ENCODE results near the gene ASTN2.
"Not testable (repeated sequence)": the region's sequence is repeated elsewhere in the genome, so short reads cannot be mapped to it uniquely, and the experiment has no call there.

Gene ASTN2

DNA sequence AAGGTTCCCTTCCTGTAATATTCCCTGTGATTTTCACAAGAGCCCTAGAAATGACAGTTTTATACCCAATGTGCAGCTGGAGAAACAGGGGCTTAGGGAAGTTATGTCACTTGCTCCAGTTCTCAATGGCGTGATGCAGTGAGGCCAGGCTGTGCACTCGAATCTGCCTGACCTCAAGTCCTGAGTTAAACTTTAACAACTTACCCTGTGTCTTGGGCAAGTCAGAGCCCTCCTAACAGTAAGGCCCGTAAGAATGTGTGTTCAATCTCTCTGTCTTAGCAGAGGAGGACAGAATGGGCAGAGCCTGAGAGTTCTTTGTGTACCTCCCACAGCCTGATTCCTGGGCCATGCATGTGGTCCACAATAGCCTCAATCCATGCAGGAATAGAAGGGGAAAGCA, 546.7 kb downstream of the ASTN2 start:
- DNase-seq (ENCODE audit: low read depth) = no peak

DNA sequence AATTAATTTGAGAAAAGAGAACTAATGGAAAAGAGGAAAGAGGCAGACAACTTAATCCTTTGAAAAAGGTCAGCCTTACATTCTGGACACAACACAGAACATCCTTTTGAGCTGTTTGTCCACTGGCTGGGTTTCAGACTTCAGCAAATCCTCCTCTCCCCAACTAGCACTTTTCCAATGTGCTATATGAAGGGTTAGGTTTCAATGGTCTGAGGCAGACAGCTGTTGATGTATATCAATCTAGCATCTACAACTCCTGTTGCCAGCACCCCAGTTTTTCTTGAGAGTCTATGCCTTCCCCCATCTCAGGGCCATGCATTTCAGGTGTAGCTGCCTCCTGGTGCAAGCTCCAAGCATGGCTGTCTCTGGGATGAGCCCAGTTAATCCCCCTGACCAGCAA, 553.5 kb downstream of the ASTN2 start:
- DNase-seq (ENCODE audit: low read depth) = no peak

DNA sequence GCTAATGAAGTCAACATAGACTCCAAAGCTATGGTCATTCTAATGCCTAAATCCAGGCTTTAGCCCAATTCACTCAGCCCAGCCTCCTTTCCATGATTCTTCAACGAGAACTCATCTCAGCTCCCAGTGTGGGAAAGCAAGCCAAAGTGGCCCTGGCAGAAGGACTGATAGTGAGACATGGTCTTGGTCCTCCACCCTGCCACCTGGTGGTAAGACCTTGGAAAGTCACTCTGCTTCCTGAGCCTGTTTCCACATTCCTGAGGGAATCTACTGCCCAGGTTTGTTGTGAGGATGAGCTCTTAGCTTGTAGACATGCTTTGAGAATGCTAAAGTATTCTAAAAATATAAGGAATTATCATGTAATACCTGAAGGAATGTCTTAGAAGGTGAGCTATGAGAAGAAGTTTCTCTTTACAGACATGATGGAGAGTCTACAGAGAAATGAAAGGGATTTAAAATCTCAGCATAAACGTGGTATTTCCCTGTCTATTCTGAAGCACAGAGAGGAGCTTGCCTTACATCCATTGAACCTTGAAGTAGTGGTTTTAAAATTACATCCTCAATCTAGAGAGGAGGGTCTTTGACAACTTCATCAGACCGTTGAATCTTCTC, 554.2 kb downstream of the ASTN2 start:
- DNase-seq (ENCODE audit: low read depth) = peak; percentile 40

DNA sequence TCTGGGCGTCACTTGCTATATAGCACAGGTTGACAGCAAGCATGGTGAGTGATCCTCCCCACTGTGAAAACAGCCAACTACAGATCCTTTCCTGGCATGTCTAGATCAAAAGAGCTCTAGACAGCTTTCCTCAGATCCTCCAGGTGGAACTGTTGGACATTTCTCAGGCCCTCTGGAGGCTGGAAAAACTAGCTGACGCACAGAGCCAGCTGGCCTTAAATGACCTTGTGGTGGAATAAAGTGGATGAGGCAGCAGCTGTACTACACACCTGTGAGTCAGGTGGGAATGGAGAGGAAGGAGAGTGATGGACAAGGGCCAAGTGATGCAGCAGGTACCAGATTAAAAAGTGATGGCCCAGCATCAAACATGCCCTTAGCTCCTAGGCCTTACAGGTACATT, 555.1 kb downstream of the ASTN2 start:
- DNase-seq (ENCODE audit: low read depth) = no peak

DNA sequence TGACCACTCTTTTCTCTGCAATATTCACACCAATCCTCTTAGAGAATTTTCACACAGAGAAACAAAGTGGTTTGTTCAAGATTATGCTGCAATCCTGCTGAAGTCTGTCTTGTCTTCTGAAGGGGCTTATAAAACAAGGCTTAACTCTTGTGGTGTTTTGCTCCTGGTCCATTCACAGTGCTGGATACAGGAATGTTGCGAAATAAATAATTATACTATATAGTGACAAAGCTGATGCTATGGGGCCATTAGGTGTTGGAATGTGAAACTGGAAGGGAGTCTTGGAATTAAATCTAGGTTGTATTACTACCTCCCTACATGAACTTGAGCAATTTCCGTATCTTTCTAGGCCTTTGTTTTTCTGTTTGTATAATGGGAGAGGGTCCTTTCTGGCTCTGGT, 557.5 kb downstream of the ASTN2 start:
- DNase-seq (ENCODE audit: low read depth) = no peak

DNA sequence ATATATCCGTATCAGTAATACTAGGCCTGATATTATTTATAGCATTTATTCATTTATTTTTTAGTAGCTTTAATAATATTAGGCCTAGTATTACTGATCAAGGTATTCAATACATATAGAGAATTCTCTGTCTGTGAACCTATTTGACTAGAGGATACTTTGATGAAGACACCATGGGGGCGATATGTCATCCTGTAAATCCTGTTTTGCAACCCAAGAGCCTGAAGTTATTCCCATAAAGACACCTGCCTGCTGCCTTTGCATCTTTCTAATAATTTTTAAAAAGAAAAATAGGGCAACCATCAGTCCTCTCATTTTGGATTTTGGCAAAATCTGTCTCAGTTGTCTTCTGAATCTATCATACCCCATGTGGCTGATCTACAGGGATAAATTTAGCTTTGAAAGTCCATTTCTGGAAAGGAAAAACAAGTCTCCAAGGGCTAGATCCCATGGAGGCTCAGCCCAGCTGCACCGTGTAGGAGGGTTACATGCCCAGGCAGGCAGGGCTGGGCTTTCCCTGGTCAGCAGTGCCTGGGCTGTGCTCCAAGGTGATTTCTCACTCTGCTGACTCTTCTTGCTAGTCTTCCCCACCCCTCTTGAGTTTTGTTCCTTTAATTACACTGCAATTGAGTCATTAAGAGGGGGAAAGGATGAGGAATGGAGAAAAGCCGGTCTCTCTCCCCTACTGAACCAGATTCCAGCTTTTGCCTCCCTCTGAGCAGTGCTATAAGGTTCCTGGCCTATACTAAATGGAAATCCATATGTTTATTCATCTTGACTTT, 558.8 kb downstream of the ASTN2 start:
- no peak for DNase-seq (ENCODE audit: low read depth)

DNA sequence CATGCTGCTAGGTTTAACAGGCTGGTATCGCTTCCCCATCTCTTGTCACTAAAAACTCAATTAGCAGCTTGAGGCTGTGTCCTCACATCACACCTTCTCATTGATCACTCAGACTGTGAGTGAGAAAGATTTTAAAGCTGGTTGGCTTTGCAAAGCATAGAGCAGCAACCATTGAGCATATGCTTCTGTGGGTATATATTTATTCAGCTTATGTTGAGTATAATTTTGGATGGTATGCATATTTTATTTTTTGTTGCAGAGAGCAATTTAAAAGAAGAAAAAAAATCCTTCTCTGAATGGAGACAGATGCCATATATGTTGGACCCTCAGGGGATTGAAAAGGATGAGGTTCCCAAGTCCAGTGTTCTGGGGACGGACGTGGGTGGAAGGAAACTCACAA, 565.1 kb downstream of the ASTN2 start:
- DNase-seq (ENCODE audit: low read depth) = no peak

DNA sequence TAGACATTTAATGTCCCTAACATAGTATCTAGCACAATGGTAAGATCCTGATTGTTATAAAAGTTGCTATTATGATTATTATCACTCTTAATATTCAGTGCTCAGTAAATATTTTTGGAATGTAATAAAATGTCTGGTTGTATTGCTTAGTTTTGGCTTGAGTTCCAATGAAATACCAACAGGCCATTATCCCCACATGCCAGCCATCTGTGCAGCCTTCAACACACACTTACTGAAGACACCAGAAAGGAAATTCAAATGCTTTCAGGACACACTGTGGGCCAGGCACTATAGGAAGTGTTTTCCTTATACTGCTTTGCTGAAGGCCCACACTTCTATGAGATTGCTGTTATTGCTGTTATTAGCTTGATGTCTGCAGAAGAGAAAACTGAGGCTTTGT, 570.2 kb downstream of the ASTN2 start:
- no peak for DNase-seq (ENCODE audit: low read depth)

DNA sequence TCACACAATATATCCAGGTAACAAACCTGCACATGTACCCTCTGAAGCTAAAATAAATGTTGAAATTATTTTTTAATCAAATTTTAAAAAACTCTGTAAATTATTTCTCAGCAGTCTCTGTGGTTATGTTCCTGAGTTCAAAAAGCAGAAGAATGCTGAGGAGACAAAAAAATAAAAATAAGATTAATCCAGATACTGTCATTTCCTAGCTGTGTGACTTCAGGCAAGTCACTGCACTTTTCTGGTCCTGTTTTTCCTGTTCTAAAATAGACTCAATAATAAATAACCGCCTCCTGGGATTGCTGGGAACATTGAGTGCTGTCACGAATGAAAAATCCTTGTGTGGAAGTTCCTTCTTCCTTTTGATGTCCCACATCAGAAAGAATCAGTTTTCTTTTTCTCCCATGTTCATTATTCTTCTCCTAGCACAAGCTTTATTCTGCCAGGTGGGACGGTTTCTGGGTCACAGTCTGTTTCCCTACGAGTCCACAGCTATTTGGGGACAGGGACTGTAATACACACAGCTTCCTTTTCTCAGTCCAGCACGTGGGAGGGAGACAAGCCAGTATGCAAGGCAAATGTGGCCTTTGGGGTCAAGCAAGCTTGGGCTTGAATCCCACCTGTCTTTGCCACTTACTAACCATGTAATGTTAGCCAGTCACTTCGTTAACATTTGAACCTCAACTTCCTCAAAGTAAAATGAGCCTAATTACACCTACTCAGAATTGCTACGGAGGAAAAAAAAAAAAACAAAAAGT, 570.8 kb downstream of the ASTN2 start:
- no peak for DNase-seq (ENCODE audit: low read depth)

DNA sequence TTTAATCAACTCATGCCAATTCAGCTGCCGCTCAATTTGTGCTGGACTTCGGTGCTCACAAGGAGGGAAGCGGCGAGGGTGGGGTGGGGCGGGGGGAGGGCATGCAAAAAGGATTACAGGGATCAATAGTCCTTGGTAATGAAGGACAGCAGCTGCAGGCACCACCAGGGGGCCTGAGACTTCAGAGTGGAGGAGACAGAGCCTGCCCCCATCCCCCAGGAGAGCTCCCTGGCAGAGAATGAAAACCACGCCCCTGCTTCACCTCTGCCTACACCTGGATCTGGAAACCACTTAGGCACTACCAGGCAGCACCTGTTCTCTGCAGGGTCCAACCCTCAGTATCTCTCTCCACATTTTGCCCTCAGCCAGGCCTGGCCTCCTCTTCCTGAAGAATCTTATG, 572.2 kb downstream of the ASTN2 start:
- DNase-seq (ENCODE audit: low read depth) = no peak

DNA sequence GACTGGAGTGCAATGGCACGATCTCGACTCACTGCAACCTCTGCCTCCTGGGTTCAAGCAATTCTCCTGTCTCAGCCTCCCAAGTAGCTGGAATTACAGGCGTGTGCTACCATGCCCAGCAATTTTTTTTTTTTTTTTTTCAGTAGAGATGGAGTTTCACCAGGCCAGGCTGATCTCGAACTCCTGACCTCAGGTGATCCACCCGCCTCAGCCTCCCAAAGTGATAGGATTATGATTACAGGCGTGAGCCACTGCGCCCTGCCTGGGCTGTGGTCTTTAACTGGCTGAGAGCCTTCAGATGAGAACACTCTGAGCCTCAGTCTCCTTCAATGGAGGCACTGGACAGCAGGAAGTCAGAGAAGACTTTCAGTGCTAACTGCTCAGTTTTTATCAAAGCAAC, 576.4 kb downstream of the ASTN2 start:
- DNase-seq (ENCODE audit: low read depth) = not testable (repeated sequence)

DNA sequence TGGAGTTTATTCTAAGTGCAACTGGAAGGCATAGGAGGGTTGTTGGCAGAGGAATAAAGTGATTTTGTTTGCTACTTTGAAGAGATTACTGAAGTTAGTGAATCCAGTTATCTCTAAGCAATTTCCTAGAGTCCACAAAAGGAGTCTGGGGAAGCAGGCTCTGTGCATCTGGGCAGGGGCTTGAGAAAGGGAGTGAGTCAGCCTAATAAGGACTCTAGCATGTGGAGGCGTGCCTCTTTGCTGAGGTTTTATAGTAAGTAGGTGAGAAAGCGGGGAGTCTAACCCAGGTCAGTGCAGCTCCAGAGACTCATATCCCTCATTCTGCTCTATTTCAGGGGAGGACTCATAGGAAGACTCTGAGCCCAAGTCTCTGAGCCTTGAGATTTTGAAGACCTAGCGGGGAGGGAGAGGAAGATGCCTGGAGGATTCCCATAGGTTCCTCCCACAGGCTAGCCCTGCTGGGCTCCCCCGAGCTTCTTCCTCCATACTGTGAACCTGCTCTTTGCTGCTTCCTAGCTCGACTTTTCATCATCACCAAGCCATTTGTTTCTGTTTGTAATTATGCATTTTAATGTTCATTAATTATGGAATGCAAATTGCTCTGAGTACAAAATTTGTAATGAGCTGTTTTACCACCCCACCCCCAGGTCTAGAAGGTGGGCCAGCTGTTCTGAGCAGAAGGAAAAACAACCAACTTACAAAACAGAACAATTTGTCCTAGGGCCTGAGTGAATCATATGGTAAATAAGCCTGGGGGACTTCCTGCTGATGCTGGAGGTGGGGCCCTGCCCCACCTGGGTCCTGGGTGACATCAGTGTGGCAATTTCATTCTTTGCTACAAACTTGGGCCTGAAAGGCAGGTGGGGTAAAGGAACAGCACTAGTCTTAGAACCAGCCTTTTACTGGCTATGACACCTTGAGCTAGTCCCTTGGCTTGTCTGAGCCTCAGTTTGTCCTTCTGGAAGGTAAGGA, 577.6 kb downstream of the ASTN2 start:
- DNase-seq (ENCODE audit: low read depth) = no peak

DNA sequence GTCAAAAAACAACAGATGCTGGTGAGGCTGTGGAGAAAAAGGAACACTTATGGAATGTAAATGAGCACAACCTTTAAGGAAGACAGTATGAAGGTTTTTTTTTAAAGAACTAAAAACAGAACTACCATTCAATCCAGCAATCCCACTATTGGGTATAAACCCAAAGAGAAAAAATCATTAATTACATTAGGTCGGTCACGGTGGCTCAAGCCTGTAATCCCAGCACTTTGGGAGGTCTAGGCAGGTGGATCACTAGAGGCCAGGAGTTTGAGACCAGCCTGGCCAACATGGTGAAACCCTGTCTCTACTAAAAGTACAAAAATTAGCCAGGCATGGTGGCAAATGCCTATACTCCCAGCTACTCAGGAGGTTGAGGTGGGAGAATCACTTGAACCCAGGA, 584.5 kb downstream of the ASTN2 start:
- DNase-seq (ENCODE audit: low read depth) = not testable (repeated sequence)

DNA sequence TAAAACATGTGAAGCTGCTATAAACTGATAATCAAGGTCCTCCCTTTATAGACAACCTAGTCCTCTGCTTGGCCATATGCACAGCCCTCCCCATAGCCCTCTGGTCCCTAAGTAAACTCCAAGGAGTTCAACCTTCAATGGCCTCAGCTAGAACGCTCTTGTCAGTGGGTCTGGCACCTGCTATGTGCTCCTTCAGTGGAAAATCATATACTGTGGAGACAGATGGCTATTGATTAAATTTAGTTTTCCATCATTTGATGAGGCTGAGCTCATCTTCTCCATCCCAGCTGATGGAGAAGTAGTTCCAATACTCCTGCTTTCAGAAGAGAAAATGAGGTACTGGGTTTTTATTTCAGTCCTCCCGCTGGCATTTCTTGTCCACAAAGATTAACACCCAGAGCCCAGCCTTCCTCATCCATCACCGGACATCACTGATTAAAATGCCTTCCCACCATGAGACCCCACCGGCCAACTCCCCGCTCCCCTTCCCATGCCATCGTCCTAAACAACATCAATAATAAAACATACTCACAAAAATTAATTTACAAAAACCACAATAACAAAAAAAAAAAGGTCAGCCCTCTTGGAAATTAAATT, 593.1 kb downstream of the ASTN2 start:
- no peak for DNase-seq (ENCODE audit: low read depth)

DNA sequence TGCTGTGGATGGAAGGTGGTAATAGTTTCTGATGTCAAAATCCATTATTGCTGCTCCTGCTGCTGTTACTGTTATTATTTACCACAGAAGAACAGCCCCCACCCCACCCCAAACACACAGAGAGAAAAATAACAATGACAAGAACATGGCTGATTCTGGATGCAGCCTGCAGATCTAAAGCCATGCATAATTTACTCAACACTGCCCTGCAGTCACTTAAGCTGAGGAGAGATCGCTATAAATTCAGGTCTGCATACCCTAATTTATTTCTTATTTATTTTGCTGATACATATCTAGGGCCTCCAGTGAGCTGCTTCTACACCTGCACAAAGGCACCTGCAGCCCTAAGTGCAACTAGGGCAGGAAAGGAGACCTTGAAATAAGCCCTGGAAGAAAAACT, 595.7 kb downstream of the ASTN2 start:
- no peak for DNase-seq (ENCODE audit: low read depth)

DNA sequence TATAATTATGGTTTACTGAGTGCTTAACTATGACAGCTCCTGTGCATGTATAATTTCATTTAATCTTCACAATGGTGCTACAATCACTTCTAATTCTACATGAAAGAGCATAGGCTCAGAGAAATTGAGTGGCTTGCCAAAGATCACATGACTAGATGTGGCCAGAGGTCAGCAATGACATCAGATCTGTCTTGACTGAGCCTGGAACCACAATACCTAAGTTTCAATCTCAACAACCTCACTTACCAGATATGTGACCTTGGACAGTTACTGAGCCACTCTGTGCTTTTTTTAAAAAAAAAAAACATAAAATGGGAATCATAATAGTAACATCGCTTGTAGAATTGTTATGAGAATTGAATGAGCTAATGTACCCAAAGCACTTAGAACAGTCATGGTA, 597.1 kb downstream of the ASTN2 start:
- DNase-seq (ENCODE audit: low read depth) = no peak

DNA sequence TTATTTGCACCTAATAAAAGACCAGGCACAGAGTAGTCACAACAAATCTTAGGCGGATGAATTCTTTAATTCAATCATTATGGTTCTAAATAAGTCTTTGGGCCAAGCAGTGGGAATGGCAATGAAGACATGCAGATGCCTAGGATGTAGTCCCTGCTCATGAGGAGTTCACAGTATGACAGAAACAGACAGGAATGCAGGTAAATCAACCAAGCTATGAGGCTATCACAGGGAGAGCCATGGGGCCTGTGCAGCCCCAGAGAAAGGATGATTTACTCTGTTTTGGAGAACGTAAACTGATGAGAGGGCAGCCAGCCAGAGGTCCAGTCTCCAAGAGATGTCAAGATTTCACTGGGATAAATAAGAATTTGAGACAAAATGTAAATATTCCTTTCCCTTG, 598.4 kb downstream of the ASTN2 start:
- no peak for DNase-seq (ENCODE audit: low read depth)

DNA sequence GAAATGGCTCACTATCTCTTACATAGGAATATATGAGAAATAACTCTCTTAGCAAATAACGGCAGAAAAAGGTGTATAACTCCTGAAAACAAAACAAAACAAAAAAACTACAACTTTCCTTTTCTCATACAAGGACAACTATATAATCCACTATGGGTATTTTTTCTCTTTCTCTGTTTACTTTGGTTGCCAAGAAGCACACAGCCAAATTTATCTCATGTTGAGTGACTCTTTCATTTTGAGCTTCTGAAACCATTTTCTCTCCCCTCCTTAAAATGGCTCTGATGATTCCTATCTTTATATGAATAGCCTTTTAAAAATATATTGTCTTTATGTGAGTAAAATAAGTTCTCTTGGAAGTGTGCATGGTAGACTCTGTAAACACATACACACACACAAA, 599.0 kb downstream of the ASTN2 start:
- no peak for DNase-seq (ENCODE audit: low read depth)

DNA sequence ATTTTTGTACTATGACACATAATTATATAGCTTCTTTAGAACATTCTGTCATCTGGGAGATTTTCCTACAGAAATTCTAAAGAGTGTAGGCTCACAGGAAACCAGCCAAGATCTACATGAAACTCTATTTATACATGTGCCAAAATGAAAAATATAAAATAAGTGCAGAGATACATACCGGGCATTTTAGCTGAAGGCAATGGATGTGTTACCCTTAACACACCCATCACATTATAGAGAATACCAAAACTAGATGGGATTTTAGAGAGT, 601.9 kb downstream of the ASTN2 start:
- DNase-seq (ENCODE audit: low read depth) = no peak

DNA sequence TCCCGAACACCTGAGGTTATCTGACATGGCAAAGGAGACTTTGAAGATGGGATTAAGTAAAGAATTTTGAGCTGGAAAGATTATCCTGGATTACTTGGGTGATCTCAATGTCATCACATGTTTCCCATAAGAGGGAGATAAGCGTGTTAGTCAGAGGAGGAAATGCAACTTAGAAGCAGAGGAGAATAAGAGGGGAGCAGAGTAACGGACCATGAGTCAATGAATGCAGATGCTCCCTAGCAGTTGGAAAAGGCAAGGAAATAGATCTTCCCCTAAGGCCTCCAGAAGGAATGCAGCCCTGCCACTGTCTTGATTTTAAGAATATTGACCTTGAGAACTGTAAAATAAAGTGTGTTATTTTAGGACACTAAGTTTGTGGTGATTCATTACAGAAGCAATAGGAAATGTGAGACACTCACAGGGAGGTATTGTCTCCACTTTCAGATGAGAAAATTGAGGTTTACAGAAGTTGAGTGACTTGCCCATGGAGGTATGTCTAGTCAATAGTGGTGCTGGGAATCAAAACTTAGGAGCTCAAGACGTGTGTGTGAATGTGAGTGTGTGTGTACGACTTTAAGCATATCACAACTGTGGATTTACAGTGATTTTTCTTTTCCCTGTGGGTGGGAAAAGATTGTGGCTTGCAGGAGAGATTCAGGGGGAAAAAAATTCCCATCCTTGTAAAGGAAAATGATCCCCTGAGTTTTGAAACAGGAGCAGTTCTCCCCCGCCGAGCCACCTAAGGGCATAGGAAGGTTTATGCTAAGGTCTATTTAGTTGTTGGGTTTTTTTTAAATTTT, 602.4 kb downstream of the ASTN2 start:
- no peak for DNase-seq (ENCODE audit: low read depth)

DNA sequence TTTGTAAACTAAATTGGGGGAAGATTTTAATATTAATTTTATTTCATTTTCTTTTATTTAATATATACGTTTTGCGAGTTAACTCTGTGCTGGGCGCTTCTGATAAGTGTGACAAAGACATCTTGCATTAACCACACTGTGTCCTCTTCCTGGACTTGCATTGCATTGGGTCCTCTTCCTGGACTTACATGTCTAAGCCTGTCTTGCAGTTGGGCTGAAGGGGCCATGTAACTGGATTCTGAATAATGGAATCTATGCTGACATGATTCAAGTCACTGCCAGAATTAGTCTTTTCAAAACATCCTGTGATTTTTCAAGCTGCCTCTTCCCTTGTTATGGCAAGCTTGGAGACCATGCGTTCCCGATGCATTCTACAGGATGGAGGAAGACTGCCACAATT, 605.2 kb downstream of the ASTN2 start:
- DNase-seq (ENCODE audit: low read depth) = no peak
